ENCODE measurements around the gene KIF1C. TPM values are rescaled to one million over a fixed set of nuclear protein-coding genes. Genes with fewer than 3 reads are reported as not detected.

Gene KIF1C
- total RNA-seq, 4 donors from 2014 or later, result 22.9 to 140 (median 30.5) TPM

DNA sequence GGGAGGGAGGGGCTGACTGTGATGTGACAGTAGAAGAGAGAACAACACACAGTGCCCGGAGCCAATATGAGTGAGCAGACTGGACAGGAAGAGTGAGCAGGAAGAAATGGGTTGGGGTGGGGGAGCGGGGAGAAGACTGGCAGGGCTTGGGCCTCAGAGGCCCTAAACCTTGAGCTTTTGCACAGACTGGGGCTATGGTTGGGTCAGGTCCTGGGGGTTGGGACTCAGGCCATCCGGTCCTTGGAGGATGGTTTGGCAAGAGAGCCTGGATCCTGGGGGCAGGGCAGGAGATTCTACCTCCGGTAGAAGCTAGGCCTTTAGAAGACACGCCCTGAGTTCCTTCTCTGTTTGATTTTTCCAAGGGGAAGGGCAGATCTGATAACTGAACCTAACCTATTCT, 11.3 kb upstream of the KIF1C start:
- no peaks in the 10 kb centered on the region for H3K9me3 ChIP-seq
- peak overlapping the region; percentile 89 to 91 for H3K27ac ChIP-seq
- no peaks in the 10 kb centered on the region for H3K27me3 ChIP-seq
- intact Hi-C loops (cut with DNase I; ENCODE audit: low total_unique reads), result no loop called here
- peak overlapping the region; percentile 74 to 81 for H3K4me3 ChIP-seq
- H3K36me3 ChIP-seq, result no peaks in the 10 kb centered on the region
- peak in 1 of 2 donors; percentile 33 for DNase-seq
- TF ChIP-seq POLR2A (IDR thresholded peaks at IDR 0.05), result peak in 1 of 2 donors; percentile 31
- TF ChIP-seq, protein P1, sequence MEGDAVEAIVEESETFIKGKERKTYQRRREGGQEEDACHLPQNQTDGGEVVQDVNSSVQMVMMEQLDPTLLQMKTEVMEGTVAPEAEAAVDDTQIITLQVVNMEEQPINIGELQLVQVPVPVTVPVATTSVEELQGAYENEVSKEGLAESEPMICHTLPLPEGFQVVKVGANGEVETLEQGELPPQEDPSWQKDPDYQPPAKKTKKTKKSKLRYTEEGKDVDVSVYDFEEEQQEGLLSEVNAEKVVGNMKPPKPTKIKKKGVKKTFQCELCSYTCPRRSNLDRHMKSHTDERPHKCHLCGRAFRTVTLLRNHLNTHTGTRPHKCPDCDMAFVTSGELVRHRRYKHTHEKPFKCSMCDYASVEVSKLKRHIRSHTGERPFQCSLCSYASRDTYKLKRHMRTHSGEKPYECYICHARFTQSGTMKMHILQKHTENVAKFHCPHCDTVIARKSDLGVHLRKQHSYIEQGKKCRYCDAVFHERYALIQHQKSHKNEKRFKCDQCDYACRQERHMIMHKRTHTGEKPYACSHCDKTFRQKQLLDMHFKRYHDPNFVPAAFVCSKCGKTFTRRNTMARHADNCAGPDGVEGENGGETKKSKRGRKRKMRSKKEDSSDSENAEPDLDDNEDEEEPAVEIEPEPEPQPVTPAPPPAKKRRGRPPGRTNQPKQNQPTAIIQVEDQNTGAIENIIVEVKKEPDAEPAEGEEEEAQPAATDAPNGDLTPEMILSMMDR (IDR thresholded peaks at IDR 0.05), result no peak
- H3K4me1 ChIP-seq, result peaks cover 9 to 16% of the 10 kb centered on the region in 2 donors

DNA sequence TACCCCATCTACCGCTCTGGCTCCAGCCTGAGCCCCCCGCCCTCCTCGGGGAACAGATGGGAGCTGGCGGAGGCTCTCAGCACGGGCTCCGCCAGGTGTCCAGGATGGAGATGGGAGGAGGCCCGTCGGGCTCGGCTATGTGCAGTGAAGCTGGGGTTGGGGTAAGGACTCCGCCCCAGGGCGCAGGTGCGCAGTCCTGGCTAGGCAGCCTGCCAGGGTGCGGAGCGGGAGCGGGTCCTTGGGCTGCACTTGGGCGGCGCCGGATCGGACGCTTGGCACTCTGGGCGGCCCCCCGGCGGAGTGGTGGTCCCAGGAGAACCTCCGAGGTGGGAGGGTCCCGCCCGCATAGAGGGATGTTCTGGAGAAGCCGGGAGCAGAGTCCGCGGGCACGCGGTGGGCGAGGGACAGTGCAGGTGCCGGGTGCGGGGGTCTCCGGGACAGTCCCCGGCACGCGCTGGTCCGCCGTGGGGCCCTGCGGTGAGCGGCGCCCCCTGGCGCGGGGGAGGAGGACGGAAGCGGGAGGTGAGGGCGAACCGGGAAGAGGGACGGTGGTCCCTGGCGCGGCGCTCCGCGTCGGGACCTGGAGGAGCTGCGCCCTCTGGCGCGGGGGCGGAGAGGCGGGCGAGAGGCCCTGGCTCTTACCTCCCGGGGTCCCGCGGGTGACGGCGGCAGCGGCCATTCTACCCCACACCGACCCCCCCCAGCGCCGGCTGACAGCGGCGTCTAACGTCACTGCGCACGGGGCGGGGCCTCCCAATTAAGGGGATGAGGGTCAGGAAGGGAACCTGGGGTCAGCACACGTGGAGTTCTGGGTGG, 10.6 kb upstream of the KIF1C start, which contains the start of gene CAMTA2:
CAMTA2 (minus strand) TSS at position 725 of the 816 bp plus-strand sequence. CDS start 1,453 bp downstream, outside the sequence.
- Histone ChIP-seq H3K27me3 (no peaks in the 10 kb centered on the region), H3K36me3 (no peaks in the 10 kb centered on the region), H3K4me1 (peaks cover 9 to 16% of the 10 kb centered on the region in 2 donors), H3K9me3 (no peaks in the 10 kb centered on the region), H3K4me3 (peak within 1 kb of the TSS; percentile 74 to 81), H3K27ac (peak within 1 kb of the TSS; percentile 89 to 91)
- DNase-seq, result peak; percentile 89 to 91
- intact Hi-C loops (cut with DNase I; ENCODE audit: low total_unique reads), result no loop called here
- TF ChIP-seq, protein P1 (IDR thresholded peaks at IDR 0.05), result peak; percentile 58 to 87 (median 80)
- TF ChIP-seq POLR2A (IDR thresholded peaks at IDR 0.05), result peak; percentile 70 to 81

DNA sequence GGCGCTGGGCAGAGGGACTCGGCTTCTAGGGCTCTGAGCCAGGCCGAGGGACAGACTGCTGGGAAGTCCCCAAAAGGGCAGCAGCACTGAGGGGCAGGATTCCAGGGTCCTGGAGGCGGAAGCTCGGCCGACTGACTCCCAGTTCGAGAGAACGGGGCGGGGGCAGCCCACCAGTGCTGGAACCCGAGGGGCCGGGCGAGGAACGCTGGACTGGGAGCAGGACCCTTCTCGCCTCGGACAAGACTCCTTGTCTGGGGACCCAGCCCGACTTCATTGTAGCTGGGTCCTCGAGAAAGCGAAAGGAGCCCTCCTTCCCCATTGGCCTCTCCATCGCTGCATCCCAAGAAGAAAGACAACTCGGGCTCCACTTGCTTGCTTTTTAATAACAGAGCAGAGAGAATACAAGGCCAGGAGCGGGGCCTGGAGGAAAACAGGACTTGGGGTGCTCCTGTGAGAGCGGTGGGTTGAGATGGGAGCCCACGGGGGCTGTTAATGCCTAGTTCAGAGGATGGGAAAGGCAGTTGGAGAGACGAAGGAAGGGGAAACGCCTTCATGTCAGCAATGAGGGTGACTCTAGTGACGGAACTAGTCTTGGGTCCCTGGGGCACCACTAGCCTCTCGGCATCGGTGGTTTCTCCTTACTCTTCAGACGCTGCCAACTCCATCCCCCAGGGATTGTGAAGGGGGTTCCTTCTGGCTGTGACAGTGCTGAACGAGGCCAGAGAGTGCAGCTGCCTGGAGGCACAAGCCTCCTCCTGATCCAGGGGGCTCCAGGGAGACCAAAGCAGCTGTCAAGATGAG, 9.8 kb upstream of the KIF1C start:
- Histone ChIP-seq H3K4me3 (peak overlapping the region; percentile 74 to 81), H3K36me3 (no peaks in the 10 kb centered on the region), H3K4me1 (peaks cover 9 to 16% of the 10 kb centered on the region in 2 donors), H3K9me3 (no peaks in the 10 kb centered on the region), H3K27ac (peak overlapping the region; percentile 89 to 91), H3K27me3 (no peaks in the 10 kb centered on the region)
- peak; percentile 38 to 40 for DNase-seq
- TF ChIP-seq, protein P1 (IDR thresholded peaks at IDR 0.05), result no peak
- TF ChIP-seq POLR2A (IDR thresholded peaks at IDR 0.05), result no peak
- intact Hi-C loops (cut with DNase I; ENCODE audit: low total_unique reads), result no loop called here

DNA sequence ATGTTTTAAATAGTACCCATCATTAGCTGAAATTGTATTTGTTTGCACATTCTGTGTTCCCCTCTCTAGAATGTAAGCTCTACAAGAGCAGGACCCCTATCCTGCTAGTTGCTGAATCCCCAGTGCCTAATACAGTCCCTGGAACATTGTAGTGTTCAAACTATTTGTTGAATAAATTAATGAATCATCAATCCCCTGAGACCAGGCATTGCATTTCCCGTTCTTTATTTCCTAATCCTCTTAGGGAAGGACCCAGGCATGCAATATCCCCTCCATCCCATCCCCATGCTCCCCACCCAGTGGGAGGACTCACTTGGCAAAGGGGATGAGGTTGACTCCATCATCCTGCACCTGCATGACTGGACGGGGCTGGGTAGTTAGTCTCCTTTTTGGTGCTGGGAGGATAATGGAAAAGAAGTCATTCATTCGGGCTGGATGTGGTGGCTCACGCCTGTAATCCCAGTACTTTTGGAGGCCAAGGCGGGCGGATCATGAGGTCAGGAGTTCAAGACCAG, 3.6 kb upstream of the KIF1C start:
- TF ChIP-seq, protein P1 (IDR thresholded peaks at IDR 0.05), result no peak
- TF ChIP-seq POLR2A (IDR thresholded peaks at IDR 0.05), result no peak
- no peaks in the 10 kb centered on the region for H3K9me3 ChIP-seq
- no peaks in the 10 kb centered on the region for H3K27me3 ChIP-seq
- H3K4me1 ChIP-seq, result peaks cover 1 to 8% of the 10 kb centered on the region in 2 donors
- intact Hi-C loops (cut with DNase I; ENCODE audit: low total_unique reads), result no loop called here
- no peak overlapping the region for H3K4me3 ChIP-seq
- H3K36me3 ChIP-seq, result no peaks in the 10 kb centered on the region
- H3K27ac ChIP-seq, result no peak overlapping the region
- no peak for DNase-seq
